ENCODE measurements around the gene SNX8. TPM values are rescaled to one million over a fixed set of nuclear protein-coding genes. Genes with fewer than 3 reads are reported as not detected.

The SNX8 gene
- total RNA-seq, 4 donors from 2014 or later = 16.0 to 63.3 (median 31.6) TPM

- no peak for TF ChIP-seq CTCF (IDR thresholded peaks at IDR 0.05; ENCODE audit: low read depth)
Measured at GRCh38 chr7:2249744-2250323, 64.4 kb downstream of the SNX8 start.

- no peak for TF ChIP-seq CTCF (IDR thresholded peaks at IDR 0.05; ENCODE audit: low read depth)
Measured at GRCh38 chr7:2248984-2249694, 65.1 kb downstream of the SNX8 start.

GRCh38 chr7:2247141-2247995 is 66.9 kb downstream of the SNX8 start:
- no peak for TF ChIP-seq CTCF (IDR thresholded peaks at IDR 0.05; ENCODE audit: low read depth)

GRCh38 chr7:2245883-2246675 is 68.2 kb downstream of the SNX8 start:
- TF ChIP-seq CTCF (IDR thresholded peaks at IDR 0.05; ENCODE audit: low read depth) = no peak

- TF ChIP-seq CTCF (IDR thresholded peaks at IDR 0.05; ENCODE audit: low read depth) = no peak
Measured at GRCh38 chr7:2244404-2244995, 69.7 kb downstream of the SNX8 start.

GRCh38 chr7:2243458-2243857 is 70.8 kb downstream of the SNX8 start:
- TF ChIP-seq CTCF (IDR thresholded peaks at IDR 0.05; ENCODE audit: low read depth) = no peak

All from subcutaneous adipose tissue (tissue), 4 donors.